WTC11 (cell line): Measurements from ENCODE around the gene C1orf56.

Experiments used
- ATF1 ChIP-seq: sonication (generic); formaldehyde crosslinking; IDR thresholded peaks from 2 replicates; pipeline ENCODE4 v1.8.1; 2023; ENCODE audit warnings: mild to moderate bottlenecking, moderate library complexity, missing genetic modification reagents
- CTCF ChIP-seq: fragments of 200-600 bp; IDR thresholded peaks from 2 replicates; pipeline ENCODE4 v1.8.0; 2022; ENCODE audit warnings: antibody characterized with exemption
- ESRRA ChIP-seq: sonication (generic); formaldehyde crosslinking; IDR thresholded peaks from 2 replicates; pipeline ENCODE4 v1.8.1; 2022; ENCODE audit warnings: mild to moderate bottlenecking, missing genetic modification reagents, borderline replicate concordance
- GRHL2 ChIP-seq: fragments of 250-450 bp; sonication (Bioruptor Pico); IDR thresholded peaks from 2 replicates; pipeline ENCODE4 v1.8.0; 2022; ENCODE audit warnings: mild to moderate bottlenecking, moderate library complexity; ENCODE audit not compliant: insufficient replicate concordance, severe bottlenecking
- NR2C2 ChIP-seq: sonication (generic); formaldehyde crosslinking; IDR thresholded peaks from 2 replicates; pipeline ENCODE4 v1.8.0; 2022; ENCODE audit warnings: mild to moderate bottlenecking, missing genetic modification reagents
- SP1 ChIP-seq: sonication (generic); formaldehyde crosslinking; conservative IDR thresholded peaks from 2 replicates; pipeline ENCODE4 v1.8.1; 2022; ENCODE audit warnings: missing genetic modification reagents
- TEAD1 ChIP-seq: sonication (generic); formaldehyde crosslinking; IDR thresholded peaks from 2 replicates; pipeline ENCODE4 v1.8.0; 2022; ENCODE audit warnings: mild to moderate bottlenecking, missing genetic modification reagents
- ZNF138 ChIP-seq: sonication (generic); formaldehyde crosslinking; conservative IDR thresholded peaks from 2 replicates; pipeline ENCODE4 v1.8.1; 2022; ENCODE audit warnings: mild to moderate bottlenecking, moderate library complexity, missing genetic modification reagents
- ZNF423 ChIP-seq: fragments of 250-450 bp; sonication (Bioruptor Pico); IDR thresholded peaks from 2 replicates; pipeline ENCODE4 v2.1.2; 2022; ENCODE audit warnings: mild to moderate bottlenecking, moderate library complexity
- TF ChIP-seq, protein P1 (sequence below): fragments of 250-450 bp; sonication (Bioruptor Pico); IDR thresholded peaks from 2 replicates; pipeline ENCODE4 v2.1.2; 2022; ENCODE audit warnings: mild to moderate bottlenecking, moderate library complexity

GRCh38 chr1:151011154-151011850 is 36.2 kb upstream of the C1orf56 start:
- TF ChIP-seq CTCF (no peak), ZNF138 (no peak), ESRRA (CRISPR knock-in tag) (no peak), ATF1 (no peak), SP1 (CRISPR knock-in tag) (no peak), ZNF423 (CRISPR knock-in tag) (no peak), TEAD1 (CRISPR knock-in tag) (no peak), NR2C2 (CRISPR knock-in tag) (no peak), GRHL2 (no peak)
- TF ChIP-seq, protein P1, sequence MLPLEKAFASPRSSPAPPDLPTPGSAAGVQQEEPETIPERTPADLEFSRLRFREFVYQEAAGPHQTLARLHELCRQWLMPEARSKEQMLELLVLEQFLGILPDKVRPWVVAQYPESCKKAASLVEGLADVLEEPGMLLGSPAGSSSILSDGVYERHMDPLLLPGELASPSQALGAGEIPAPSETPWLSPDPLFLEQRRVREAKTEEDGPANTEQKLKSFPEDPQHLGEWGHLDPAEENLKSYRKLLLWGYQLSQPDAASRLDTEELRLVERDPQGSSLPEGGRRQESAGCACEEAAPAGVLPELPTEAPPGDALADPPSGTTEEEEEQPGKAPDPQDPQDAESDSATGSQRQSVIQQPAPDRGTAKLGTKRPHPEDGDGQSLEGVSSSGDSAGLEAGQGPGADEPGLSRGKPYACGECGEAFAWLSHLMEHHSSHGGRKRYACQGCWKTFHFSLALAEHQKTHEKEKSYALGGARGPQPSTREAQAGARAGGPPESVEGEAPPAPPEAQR (CRISPR knock-in tag): no peak
